ENCODE results near the gene GALNT7.
A peak's percentile ranks its signal among the peaks of the same experiment; 100 is the strongest.

The GALNT7 gene

DNA sequence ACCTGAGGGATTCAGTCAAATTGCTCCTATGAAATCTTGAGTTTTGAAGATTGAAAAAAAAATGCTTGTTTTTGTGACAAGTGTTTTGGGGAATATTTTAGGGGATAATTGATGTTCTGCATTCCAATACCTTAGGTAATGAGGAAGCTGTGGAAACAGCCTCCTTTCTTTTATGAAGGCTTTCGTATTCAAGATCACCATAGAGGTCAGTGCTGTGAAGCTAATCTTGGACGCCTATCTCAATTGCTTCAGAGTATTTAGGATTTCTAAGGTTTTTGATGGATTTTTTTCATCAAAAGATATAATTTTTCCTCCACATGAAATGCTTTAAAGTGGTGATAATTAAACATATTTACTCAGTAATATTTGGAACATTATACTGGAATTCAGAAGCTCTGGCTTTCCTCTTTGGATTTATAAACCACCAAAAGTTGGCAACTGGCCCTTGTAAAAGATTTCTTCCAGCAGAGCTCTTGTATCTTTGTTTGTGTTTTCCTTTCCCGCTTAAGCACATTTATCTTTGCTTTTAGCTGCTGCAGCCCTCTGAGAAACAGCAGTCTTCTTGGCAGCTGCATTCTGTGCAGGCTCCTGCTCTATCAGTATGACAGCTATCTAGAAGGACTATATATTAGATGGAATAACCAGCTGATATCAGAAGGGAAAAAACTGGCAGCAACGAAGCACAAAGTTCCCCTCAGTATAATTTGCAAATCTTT is 101.9 kb downstream of the GALNT7 start:
- no peak for DNase-seq

DNA sequence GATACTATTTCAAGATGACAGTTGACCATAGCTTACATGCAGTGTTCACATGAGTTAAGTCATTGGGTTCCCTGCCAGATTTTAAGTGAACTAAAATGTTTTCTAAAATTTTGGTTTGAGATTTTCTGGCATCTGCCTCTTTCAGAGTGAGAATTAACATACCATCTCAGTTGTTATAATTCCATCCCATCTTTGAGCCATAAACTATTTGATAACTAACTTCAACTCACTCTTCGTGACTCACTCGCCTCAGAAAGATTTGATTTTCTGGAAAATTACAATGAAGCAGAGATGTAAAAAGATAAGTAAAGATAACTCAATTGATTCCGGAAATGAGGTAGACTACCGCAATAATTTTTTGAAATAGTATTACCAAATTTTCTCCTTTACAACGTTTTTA is 103.7 kb downstream of the GALNT7 start:
- DNase-seq = no peak

DNA sequence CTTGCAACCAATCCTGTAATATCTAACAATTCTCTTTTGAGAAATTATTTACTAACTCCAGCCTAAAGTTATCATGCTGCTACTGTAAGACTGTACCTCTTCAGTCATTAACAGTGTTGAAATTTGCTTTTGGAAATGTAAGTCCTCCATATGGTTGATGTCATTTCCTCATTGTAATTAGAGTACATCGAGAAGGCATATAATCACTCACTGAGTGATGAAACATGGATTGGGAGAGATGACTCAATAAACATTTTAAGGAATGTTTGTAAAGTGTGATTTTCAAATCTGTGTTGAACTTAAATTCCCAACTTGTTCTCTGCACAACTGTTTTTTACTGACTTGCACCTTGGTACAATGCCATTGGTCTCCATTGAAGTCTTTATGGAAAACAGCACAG is 104.4 kb downstream of the GALNT7 start:
- no peak for DNase-seq

DNA sequence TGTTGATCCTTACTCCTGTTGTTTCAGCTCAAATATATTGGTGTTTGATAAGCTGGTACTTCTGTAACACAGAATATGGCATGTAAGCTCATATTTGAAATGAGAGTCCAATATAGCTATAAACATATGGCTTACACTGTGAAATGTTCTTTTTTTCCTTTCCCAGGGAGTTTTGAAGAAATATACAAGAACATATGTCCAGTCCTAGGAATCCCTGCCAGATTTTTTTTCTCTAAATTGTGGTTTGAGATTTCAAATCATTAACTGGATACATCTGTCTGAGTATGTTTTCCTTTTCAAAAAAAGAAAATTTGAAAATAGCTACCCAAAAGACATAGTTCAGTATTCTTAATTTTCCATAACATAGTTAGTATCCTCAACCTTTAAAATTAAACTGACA is 105.3 kb downstream of the GALNT7 start:
- no peak for DNase-seq

DNA sequence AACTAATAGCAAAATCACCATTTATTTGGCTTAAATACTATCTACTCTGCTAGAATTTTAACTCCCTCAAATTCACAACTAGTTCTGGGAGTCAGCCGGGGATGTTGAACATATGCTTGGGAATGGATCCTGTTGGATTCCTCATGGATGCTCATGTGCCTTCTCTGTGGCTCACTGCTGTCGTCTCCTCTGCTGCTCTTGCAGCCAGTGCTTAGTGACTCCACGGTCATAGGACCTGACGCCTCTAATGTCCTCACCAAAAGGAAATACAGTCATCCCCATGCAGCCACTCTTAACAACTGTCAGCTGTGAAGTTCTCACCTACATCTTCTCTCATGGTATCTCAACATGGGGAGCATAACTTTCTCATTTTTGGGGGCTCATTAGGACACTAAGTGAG is 106.1 kb downstream of the GALNT7 start:
- no peak for DNase-seq

- DNase-seq = no peak
Observed at GRCh38 chr4:173275150-173275549, 106.5 kb downstream of the GALNT7 start.

- DNase-seq = no peak
Observed at GRCh38 chr4:173277340-173277739, 108.7 kb downstream of the GALNT7 start.

DNA sequence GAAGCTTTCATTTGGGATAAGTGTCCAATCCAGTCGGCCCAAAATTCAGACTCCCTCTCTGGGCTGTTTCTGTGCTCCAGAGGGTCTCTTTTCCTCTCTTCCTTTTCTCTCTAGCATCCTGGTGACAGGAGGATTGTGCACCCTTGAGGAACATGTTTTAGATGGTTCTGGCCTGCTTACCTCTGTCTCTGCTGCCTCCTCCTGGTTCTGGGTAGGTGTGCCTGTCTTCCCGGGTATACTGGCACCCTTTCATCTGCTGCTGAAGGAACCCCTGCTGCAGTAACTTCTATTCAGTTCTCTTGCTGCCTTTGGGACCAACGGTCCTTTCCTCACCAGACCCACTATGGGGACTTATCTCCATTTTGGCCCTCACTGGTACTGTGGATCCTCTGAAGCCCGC is 112.4 kb downstream of the GALNT7 start:
- no peak for DNase-seq

GRCh38 chr4:173281406-173282255 is 113.0 kb downstream of the GALNT7 start:
- DNase-seq = no peak

DNA sequence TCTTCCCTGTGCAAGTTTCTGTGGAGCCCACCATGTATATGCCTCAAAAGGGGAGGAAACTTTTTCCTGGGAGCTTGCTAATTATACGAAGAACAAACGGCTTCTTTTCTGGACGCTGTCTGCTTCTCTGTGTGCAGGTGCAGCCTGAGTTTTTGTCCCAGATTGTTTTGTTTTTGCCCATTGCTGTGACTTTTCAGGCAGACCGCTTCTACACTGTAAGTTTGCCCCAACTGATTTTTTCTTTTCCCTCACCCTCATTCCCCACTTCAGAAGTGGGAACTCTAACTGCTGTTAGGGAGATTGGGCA is 113.6 kb downstream of the GALNT7 start:
- no peak for DNase-seq

DNA sequence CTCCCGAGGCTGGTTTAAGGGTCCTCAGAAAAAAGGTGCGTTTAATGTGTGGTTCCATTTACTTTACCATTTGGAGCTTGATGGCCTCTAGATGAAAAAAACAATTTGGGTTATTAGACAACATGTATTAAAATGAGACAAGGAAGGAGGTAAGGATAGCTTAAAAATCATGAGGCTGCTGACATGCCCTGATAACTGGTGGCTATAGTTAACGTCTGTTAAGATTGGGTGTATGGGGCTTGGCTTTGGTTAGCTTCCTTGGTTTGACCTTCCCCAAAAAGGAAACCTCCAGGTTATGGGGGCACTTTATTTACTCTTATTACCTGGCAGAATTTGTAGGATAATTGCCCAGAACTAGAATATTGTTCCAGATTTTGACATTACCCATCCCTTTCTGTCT is 114.0 kb downstream of the GALNT7 start:
- DNase-seq = no peak

DNA sequence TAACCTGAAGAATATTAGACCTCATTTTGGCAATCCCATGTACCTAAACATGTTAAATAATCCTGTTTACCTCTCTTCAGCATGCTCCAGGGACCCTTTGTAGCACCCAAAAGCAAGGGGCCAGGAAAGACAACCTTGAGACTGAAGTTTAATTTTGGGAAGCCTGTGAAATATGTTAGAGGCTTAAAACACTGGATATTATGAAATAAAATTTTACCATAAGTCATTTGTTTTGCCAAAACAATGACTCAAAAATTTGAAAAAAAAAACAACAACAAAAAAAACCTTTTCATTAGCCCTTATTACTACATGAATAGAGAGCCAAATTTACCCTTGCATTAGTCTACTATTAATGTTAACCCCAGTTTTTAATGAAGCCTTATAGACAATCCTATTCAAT is 115.9 kb downstream of the GALNT7 start:
- DNase-seq = no peak

- DNase-seq = no peak
Observed at GRCh38 chr4:173287486-173287885, 118.9 kb downstream of the GALNT7 start.

- peak; percentile 72 for DNase-seq
Observed at GRCh38 chr4:173288296-173288695, 119.7 kb downstream of the GALNT7 start.

DNA sequence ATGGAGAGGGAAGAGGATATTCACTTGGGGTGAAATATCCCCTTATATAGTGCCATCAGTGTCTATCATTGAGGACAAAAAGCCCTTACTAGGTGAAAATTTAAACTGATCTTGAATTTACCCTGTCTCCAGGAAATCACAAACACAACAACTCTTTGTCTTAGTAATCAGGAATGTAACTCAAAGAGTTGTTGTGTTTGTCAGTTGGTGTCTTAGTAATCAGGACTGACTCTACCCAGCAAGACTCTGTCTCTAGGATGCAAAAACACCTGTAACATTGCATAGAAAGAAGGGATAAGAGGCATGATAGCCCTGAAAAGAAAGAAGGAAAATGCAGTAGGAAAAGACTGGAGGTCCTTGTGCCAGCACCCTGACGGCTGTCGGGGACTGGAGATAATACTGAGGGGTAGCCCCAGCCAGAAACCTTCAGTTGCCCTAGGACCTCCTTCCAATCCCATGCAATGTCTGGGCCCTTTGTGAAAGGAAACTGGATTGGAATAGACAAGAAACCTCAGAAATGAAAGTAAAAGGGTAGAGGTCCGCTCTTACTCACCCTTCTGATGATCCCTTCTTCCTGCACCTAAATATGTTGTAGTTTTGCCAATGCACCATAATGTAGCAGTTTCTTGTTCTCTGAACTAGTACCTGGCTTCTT is 120.2 kb downstream of the GALNT7 start:
- peak; percentile 23 for DNase-seq

- DNase-seq = peak; percentile 5
Observed at GRCh38 chr4:173289353-173289727, 120.7 kb downstream of the GALNT7 start.

DNA sequence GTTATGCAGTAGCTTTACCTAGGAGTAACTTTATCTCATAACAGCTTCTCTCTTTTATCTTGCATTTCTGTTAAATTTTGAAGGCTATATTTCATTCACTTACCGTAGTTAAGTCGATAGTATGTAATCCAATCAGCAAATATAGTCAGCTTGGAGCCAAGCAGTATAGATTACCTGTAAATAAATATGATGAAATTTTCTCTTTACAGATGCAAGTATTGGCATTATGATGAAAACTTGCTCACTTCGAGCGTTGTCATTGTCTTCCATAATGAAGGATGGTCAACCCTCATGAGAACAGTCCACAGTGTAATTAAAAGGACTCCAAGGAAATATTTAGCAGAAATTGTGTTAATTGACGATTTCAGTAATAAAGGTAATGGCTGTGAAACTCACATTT is 123.3 kb downstream of the GALNT7 start:
- no peak for DNase-seq

- DNase-seq = no peak
Observed at GRCh38 chr4:173293663-173294062, 125.1 kb downstream of the GALNT7 start.

DNA sequence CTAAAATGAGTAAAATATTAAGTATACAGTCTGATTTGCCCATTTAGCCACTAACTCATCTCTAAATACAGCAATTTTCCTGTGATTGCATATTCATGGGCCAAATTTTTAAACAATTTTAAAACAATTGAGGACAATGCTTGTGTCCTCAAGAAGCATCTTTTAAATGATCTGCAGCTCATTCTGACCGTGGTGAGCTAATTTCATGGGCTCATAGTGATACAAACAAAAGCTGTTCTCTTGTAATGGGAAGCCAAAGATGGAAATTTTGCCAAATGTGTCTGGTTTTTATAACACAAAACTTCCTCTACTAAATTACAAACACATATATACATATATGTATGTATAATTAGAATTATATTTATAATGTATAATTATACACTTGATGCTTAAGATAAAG is 125.8 kb downstream of the GALNT7 start:
- no peak for DNase-seq

GRCh38 chr4:173301518-173302201 is 133.0 kb downstream of the GALNT7 start:
- peak; percentile 24 for DNase-seq

DNA sequence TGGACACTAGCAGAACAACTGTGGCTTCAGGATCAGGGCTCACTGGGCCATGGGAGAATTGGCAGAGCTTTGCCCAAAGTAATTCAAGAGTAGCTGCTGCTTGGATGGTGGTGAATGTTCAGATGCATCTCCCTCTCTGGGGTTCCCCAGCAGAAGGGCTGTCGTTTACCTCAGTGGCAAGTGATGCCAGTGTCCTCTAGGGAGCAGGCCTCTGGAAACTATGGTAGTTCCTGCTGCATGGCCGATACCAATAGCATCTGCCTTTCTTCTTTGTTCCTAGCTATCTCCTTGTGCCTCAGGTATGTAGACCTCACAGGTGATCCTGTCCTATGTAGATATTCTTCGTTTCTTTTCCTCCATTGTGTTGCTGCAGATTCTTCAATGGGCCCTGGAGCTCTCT is 139.2 kb downstream of the GALNT7 start:
- no peak for DNase-seq

- no peak for DNase-seq
Observed at GRCh38 chr4:173311368-173311767, 142.8 kb downstream of the GALNT7 start.

- DNase-seq = no peak
Observed at GRCh38 chr4:173314715-173315114, 146.1 kb downstream of the GALNT7 start.

DNA sequence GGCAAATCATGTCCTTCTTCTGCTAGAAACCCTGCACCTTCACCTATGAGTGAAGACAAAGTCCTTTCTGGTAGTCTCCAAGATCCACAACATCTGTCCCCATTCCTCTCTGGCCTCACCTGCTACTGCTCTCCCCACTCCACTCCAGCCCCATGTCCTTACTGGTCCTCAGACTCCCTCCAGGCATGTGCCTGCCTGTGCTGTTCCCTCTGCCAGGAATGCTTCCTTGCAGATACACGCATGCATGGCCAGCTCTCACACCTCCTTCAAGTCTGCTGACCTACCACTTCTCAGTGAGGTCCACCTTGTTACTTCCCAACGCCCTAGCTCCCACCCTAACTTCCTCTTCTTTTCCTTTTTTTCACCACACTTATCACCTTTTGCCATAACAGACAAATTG is 147.4 kb downstream of the GALNT7 start:
- DNase-seq = no peak

All from activated CD4-positive, alpha-beta T cell treated with anti-CD3 and anti-CD28 coated beads, Interleukin-2, amount 50 U/mL, for 16 hours (primary cell).